ENCODE measurements around the gene CEBPE.

DNA sequence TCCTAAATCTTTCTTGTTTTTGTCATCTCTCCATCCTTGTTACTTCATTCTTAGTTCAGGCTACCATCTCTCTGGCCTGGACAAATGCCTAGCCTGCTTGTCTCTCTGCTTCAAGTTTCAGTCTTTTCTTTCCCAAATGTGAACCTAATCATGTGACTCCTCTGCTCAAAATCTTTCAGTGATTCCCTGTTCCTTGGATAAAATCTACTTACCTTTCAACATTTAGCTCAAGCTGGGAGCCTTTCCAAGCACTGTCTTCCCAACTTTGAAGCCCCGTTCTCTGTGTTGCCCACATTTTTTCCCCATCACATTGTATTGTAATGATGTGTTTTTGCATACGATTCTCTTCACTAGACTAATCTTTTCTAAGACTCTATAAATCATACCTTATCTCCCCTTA lies 39.7 kb upstream of the CEBPE start:
- TF ChIP-seq, protein P1, sequence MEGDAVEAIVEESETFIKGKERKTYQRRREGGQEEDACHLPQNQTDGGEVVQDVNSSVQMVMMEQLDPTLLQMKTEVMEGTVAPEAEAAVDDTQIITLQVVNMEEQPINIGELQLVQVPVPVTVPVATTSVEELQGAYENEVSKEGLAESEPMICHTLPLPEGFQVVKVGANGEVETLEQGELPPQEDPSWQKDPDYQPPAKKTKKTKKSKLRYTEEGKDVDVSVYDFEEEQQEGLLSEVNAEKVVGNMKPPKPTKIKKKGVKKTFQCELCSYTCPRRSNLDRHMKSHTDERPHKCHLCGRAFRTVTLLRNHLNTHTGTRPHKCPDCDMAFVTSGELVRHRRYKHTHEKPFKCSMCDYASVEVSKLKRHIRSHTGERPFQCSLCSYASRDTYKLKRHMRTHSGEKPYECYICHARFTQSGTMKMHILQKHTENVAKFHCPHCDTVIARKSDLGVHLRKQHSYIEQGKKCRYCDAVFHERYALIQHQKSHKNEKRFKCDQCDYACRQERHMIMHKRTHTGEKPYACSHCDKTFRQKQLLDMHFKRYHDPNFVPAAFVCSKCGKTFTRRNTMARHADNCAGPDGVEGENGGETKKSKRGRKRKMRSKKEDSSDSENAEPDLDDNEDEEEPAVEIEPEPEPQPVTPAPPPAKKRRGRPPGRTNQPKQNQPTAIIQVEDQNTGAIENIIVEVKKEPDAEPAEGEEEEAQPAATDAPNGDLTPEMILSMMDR (IDR thresholded peaks at IDR 0.05), result no peak
- no peak for TF ChIP-seq POLR2A (IDR thresholded peaks at IDR 0.05)

Measured in body of pancreas (tissue), 4 donors.